Measurements from ENCODE around the gene MARCHF3.
"Not testable (repeated sequence)": the region's sequence is repeated elsewhere in the genome, so short reads cannot be mapped to it uniquely, and the experiment has no call there.

MARCHF3 gene

GRCh38 chr5:126911986-126912385, 118.4 kb downstream of the MARCHF3 start:
- no peak for DNase-seq

- no peak for DNase-seq
These were observed 120.5 kb downstream of the MARCHF3 start for GRCh38 chr5:126909856-126910255.

- not testable (repeated sequence) for DNase-seq
These were observed 126.0 kb downstream of the MARCHF3 start for GRCh38 chr5:126904407-126904806.

- DNase-seq, result no peak
These were observed 129.6 kb downstream of the MARCHF3 start for GRCh38 chr5:126900796-126901195.

- DNase-seq, result no peak
These were observed 130.9 kb downstream of the MARCHF3 start for GRCh38 chr5:126899476-126899875.

- no peak for DNase-seq
These were observed 132.3 kb downstream of the MARCHF3 start for GRCh38 chr5:126897851-126898630.

- DNase-seq, result no peak
These were observed 134.1 kb downstream of the MARCHF3 start for GRCh38 chr5:126896170-126896702.

- not testable (repeated sequence) for DNase-seq
These were observed 134.6 kb downstream of the MARCHF3 start for GRCh38 chr5:126895712-126896111.

GRCh38 chr5:126890414-126890813, 139.9 kb downstream of the MARCHF3 start:
- DNase-seq, result not testable (repeated sequence)

- DNase-seq, result no peak
These were observed 142.2 kb downstream of the MARCHF3 start for GRCh38 chr5:126888175-126888574.

GRCh38 chr5:126884269-126884819, 146.0 kb downstream of the MARCHF3 start:
- DNase-seq, result no peak

GRCh38 chr5:126883564-126884245, 146.7 kb downstream of the MARCHF3 start:
- DNase-seq, result no peak

GRCh38 chr5:126881821-126882600, 148.3 kb downstream of the MARCHF3 start:
- DNase-seq, result no peak

- no peak for DNase-seq
These were observed 151.7 kb downstream of the MARCHF3 start for GRCh38 chr5:126878634-126879033.

- no peak for DNase-seq
These were observed 152.3 kb downstream of the MARCHF3 start for GRCh38 chr5:126878085-126878484.

- no peak for DNase-seq
These were observed 152.8 kb downstream of the MARCHF3 start for GRCh38 chr5:126877602-126878001.

- DNase-seq, result no peak
These were observed 155.0 kb downstream of the MARCHF3 start for GRCh38 chr5:126875303-126875785.

GRCh38 chr5:126872561-126873354, 157.6 kb downstream of the MARCHF3 start:
- DNase-seq, result no peak

GRCh38 chr5:126871441-126871840, 158.9 kb downstream of the MARCHF3 start:
- no peak for DNase-seq

GRCh38 chr5:126869005-126869451, 161.3 kb downstream of the MARCHF3 start:
- no peak for DNase-seq

- no peak for DNase-seq
These were observed 161.9 kb downstream of the MARCHF3 start for GRCh38 chr5:126868338-126869004.
